ENCODE results near the gene CDHR1.

The CDHR1 gene

GRCh38 chr10:84201682-84202081 lies 7.3 kb downstream of the CDHR1 start:
- no peak for DNase-seq

GRCh38 chr10:84202349-84202748 lies 8.0 kb downstream of the CDHR1 start:
- no peak for DNase-seq

- DNase-seq: no peak
These were observed 9.8 kb downstream of the CDHR1 start for GRCh38 chr10:84204122-84204521.

- no peak for DNase-seq
These were observed 10.3 kb downstream of the CDHR1 start for GRCh38 chr10:84204610-84205009.

GRCh38 chr10:84205049-84205852 lies 10.9 kb downstream of the CDHR1 start:
- DNase-seq: no peak

- no peak for DNase-seq
These were observed 11.7 kb downstream of the CDHR1 start for GRCh38 chr10:84205853-84206525.

- DNase-seq: no peak
These were observed 13.7 kb downstream of the CDHR1 start for GRCh38 chr10:84208023-84208422.

- DNase-seq: no peak
These were observed 17.2 kb downstream of the CDHR1 start for GRCh38 chr10:84211566-84211965.

GRCh38 chr10:84212014-84212413 lies 17.7 kb downstream of the CDHR1 start:
- no peak for DNase-seq

- no peak for DNase-seq
These were observed 18.7 kb downstream of the CDHR1 start for GRCh38 chr10:84213076-84213475.

GRCh38 chr10:84214046-84214572 lies 19.8 kb downstream of the CDHR1 start:
- no peak for DNase-seq

GRCh38 chr10:84214612-84215235 lies 20.4 kb downstream of the CDHR1 start:
- no peak for DNase-seq

- DNase-seq: no peak
These were observed 22.5 kb downstream of the CDHR1 start for GRCh38 chr10:84216834-84217233.

- no peak for DNase-seq
These were observed 23.4 kb downstream of the CDHR1 start for GRCh38 chr10:84217746-84218145.

- no peak for DNase-seq
These were observed 27.6 kb downstream of the CDHR1 start for GRCh38 chr10:84221916-84222315.

- DNase-seq: no peak
These were observed 30.2 kb downstream of the CDHR1 start for GRCh38 chr10:84224411-84225028.

GRCh38 chr10:84225427-84226173 lies 31.3 kb downstream of the CDHR1 start, which contains the start of gene LRIT2:
LRIT2 (minus strand) TSS chr10:84225544; CDS start chr10:84225520, 24 bp downstream.
- DNase-seq: no peak

- no peak for DNase-seq
These were observed 32.3 kb downstream of the CDHR1 start for GRCh38 chr10:84226616-84227015.

- no peak for DNase-seq
These were observed 33.5 kb downstream of the CDHR1 start for GRCh38 chr10:84227810-84228209.

GRCh38 chr10:84230359-84230758 lies 36.0 kb downstream of the CDHR1 start:
- no peak for DNase-seq

GRCh38 chr10:84232376-84232775 lies 38.0 kb downstream of the CDHR1 start:
- no peak for DNase-seq

- no peak for DNase-seq
These were observed 39.6 kb downstream of the CDHR1 start for GRCh38 chr10:84233940-84234339.
